Measurements from ENCODE around the gene COBL.

DNA sequence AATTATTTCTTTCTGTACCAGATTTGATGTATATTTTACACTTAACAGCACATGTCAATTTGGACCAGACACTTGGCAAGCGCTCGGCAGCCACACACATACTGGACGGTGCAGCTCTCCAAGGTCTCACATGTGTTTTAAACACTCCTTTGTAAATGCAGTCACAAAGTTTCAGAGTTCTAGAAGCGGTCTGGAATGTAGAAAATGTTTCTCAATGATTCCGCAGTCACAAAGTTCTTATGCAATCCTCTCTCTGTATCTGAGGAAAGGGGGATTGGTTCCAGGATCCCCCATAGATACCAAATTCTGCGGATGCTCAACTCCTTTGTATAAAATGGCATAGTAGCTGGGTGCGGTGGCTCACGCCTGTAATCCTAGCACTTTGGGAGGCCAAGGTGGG, 280.9 kb downstream of the COBL start:
- TF ChIP-seq, protein P1, sequence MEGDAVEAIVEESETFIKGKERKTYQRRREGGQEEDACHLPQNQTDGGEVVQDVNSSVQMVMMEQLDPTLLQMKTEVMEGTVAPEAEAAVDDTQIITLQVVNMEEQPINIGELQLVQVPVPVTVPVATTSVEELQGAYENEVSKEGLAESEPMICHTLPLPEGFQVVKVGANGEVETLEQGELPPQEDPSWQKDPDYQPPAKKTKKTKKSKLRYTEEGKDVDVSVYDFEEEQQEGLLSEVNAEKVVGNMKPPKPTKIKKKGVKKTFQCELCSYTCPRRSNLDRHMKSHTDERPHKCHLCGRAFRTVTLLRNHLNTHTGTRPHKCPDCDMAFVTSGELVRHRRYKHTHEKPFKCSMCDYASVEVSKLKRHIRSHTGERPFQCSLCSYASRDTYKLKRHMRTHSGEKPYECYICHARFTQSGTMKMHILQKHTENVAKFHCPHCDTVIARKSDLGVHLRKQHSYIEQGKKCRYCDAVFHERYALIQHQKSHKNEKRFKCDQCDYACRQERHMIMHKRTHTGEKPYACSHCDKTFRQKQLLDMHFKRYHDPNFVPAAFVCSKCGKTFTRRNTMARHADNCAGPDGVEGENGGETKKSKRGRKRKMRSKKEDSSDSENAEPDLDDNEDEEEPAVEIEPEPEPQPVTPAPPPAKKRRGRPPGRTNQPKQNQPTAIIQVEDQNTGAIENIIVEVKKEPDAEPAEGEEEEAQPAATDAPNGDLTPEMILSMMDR (IDR thresholded peaks at IDR 0.05; ENCODE audit: low read depth, low read length, poor library complexity, severe bottlenecking) = no peak
- no peak for TF ChIP-seq EZH2phosphoT487 (IDR thresholded peaks at IDR 0.05; ENCODE audit: borderline replicate concordance, low read length)
